Peyer's patch (tissue), 4 donors: ENCODE measurements around the gene NRXN3.

Experiments
- POLR2A ChIP-seq, 2 donors: fragments of 450-650 bp; IDR thresholded peaks; one replicate each; pipeline ENCODE4 v1.5.1; 2017; ENCODE audit warnings: antibody characterized with exemption in 2 of 2, mild to moderate bottlenecking in 2 of 2, moderate library complexity in 2 of 2
- TF ChIP-seq, protein P1 (sequence below), 6 experiments: fragments of 450-650 bp in 4 of 6; fragments of 200-600 bp in 2 of 6; sonication (generic) in 1 of 6; IDR thresholded peaks; one replicate each; pipeline ENCODE4 v1.5.1; 2017 to 2019; ENCODE audit warnings: antibody characterized with exemption in 6 of 6, mild to moderate bottlenecking in 3 of 6, moderate library complexity in 1 of 6

GRCh38 chr14:78355109-78355508 is 184.9 kb downstream of the NRXN3 start:
- TF ChIP-seq, protein P1, sequence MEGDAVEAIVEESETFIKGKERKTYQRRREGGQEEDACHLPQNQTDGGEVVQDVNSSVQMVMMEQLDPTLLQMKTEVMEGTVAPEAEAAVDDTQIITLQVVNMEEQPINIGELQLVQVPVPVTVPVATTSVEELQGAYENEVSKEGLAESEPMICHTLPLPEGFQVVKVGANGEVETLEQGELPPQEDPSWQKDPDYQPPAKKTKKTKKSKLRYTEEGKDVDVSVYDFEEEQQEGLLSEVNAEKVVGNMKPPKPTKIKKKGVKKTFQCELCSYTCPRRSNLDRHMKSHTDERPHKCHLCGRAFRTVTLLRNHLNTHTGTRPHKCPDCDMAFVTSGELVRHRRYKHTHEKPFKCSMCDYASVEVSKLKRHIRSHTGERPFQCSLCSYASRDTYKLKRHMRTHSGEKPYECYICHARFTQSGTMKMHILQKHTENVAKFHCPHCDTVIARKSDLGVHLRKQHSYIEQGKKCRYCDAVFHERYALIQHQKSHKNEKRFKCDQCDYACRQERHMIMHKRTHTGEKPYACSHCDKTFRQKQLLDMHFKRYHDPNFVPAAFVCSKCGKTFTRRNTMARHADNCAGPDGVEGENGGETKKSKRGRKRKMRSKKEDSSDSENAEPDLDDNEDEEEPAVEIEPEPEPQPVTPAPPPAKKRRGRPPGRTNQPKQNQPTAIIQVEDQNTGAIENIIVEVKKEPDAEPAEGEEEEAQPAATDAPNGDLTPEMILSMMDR (IDR thresholded peaks at IDR 0.05) = no peak
- no peak for TF ChIP-seq POLR2A (IDR thresholded peaks at IDR 0.05)
